ENCODE results near the gene ELF4.

The ELF4 gene

DNA sequence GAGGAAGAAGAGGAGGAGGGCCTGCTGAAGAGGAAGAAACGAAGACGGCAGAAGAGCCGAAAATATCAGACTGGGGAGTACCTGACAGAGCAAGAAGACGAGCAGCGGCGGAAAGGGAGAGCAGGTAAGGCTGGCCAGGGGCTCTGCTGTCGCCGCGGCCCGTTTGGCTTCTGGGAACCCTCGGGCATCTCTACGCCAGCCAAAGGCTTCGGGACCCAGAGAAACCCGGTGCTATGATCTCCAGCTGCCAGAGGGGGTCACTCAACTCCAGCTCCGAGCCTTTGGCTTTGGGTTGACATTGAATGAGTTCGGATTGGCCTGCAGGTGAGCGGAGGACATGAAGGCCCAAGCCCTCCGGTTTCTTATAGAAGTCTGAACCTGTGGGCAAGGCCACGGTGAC is 85.0 kb downstream of the ELF4 start:
- Histone ChIP-seq H3K4me1 (ENCODE audit: control insufficient read depth, insufficient read depth, low read depth, low read length) (peaks cover 3% of the 10 kb centered on the region), H3K4me2 (ENCODE audit: low read length, poor library complexity, severe bottlenecking) (no peak overlapping the region), H2BK5ac (ENCODE audit: low read depth, low read length, poor library complexity, severe bottlenecking) (no peak overlapping the region), H3K79me1 (replicated peaks; ENCODE audit: low read length, poor library complexity, severe bottlenecking) (peaks cover 3% of the 10 kb centered on the region), H3K14ac (ENCODE audit: low read length in 2 of 2) (no peak overlapping the region), H3K9ac (ENCODE audit: low read length) (no peak overlapping the region), H3K4me3 (ENCODE audit: insufficient read depth in 1 of 2, low read depth in 1 of 2, low read length in 2 of 2) (no peak overlapping the region), H3K18ac (ENCODE audit: low read depth in 1 of 2, low read length in 2 of 2) (no peak overlapping the region), H3K27me3 (ENCODE audit: control insufficient read depth in 1 of 2, insufficient read depth in 1 of 2, low read length in 2 of 2) (no peaks in the 10 kb centered on the region), H3K23ac (ENCODE audit: low read length in 2 of 2) (no peak overlapping the region), H3K4ac (ENCODE audit: low read depth in 1 of 2, low read length in 2 of 2) (no peak overlapping the region), H2BK12ac (ENCODE audit: low read length in 2 of 2) (no peak overlapping the region), H4K8ac (ENCODE audit: low read length) (no peak overlapping the region), H2BK120ac (ENCODE audit: low read depth, low read length) (no peak overlapping the region), H3K9me3 (ENCODE audit: control insufficient read depth, low read length) (no peaks in the 10 kb centered on the region), H4K91ac (ENCODE audit: low read length) (no peak overlapping the region), H3K27ac (ENCODE audit: low read length, poor library complexity, severe bottlenecking) (no peak overlapping the region), H2AFZ (ENCODE audit: low read depth, low read length) (no peak overlapping the region), H3K36me3 (ENCODE audit: control insufficient read depth in 1 of 2, insufficient read depth in 2 of 2, low read depth in 1 of 2, low read length in 2 of 2) (peaks cover 47 to 60% of the 10 kb centered on the region in 2 experiments), H2AK5ac (ENCODE audit: low read length, severe bottlenecking) (no peak overlapping the region), H2BK15ac (ENCODE audit: low read depth, poor library complexity, severe bottlenecking) (no peak overlapping the region)
- 80% methylated on average over 19 of the region's 19 CpGs for WGBS
- no peak for DNase-seq

DNA sequence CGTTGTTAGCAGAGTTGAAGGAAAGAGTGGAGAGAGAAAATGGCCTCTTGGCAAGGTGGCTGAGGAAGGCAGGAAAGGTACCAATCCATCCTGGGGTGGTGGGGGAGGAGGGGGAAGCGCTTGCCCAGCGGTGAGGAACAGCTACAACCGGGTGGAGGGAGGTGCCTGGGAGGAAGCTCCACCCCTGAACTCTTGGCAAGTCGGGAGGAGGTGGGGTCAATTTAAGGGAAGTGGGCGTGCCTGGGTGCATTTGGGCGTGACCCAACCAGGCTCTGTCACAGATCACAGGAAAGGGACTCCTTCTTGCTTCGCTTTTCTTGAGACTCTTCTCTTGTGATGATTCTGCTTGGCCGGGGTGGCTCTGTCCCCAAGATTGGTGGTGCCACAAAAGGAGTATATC is 86.2 kb downstream of the ELF4 start:
- Histone ChIP-seq H3K9ac (ENCODE audit: low read length) (no peak overlapping the region), H3K23ac (ENCODE audit: low read length in 2 of 2) (no peak overlapping the region), H4K8ac (ENCODE audit: low read length) (no peak overlapping the region), H3K14ac (ENCODE audit: low read length in 2 of 2) (no peak overlapping the region), H3K4me2 (ENCODE audit: low read length, poor library complexity, severe bottlenecking) (no peak overlapping the region), H2BK5ac (ENCODE audit: low read depth, low read length, poor library complexity, severe bottlenecking) (no peak overlapping the region), H3K27me3 (ENCODE audit: control insufficient read depth in 1 of 2, insufficient read depth in 1 of 2, low read length in 2 of 2) (no peaks in the 10 kb centered on the region), H2BK12ac (ENCODE audit: low read length in 2 of 2) (no peak overlapping the region), H2AK5ac (ENCODE audit: low read length, severe bottlenecking) (no peak overlapping the region), H3K79me1 (replicated peaks; ENCODE audit: low read length, poor library complexity, severe bottlenecking) (peaks cover 8% of the 10 kb centered on the region), H2AFZ (ENCODE audit: low read depth, low read length) (no peak overlapping the region), H2BK120ac (ENCODE audit: low read depth, low read length) (no peak overlapping the region), H3K4me1 (ENCODE audit: control insufficient read depth, insufficient read depth, low read depth, low read length) (peaks cover 3% of the 10 kb centered on the region), H4K91ac (ENCODE audit: low read length) (no peak overlapping the region), H3K4me3 (ENCODE audit: insufficient read depth in 1 of 2, low read depth in 1 of 2, low read length in 2 of 2) (no peak overlapping the region), H2BK15ac (ENCODE audit: low read depth, poor library complexity, severe bottlenecking) (no peak overlapping the region), H3K9me3 (ENCODE audit: control insufficient read depth, low read length) (no peaks in the 10 kb centered on the region), H3K27ac (ENCODE audit: low read length, poor library complexity, severe bottlenecking) (no peak overlapping the region), H3K18ac (ENCODE audit: low read depth in 1 of 2, low read length in 2 of 2) (no peak overlapping the region), H3K36me3 (ENCODE audit: control insufficient read depth in 1 of 2, insufficient read depth in 2 of 2, low read depth in 1 of 2, low read length in 2 of 2) (peaks cover 42 to 55% of the 10 kb centered on the region in 2 experiments), H3K4ac (ENCODE audit: low read depth in 1 of 2, low read length in 2 of 2) (no peak overlapping the region)
- WGBS: 48% methylated on average over 7 of the region's 9 CpGs
- peak; percentile 32 for DNase-seq

DNA sequence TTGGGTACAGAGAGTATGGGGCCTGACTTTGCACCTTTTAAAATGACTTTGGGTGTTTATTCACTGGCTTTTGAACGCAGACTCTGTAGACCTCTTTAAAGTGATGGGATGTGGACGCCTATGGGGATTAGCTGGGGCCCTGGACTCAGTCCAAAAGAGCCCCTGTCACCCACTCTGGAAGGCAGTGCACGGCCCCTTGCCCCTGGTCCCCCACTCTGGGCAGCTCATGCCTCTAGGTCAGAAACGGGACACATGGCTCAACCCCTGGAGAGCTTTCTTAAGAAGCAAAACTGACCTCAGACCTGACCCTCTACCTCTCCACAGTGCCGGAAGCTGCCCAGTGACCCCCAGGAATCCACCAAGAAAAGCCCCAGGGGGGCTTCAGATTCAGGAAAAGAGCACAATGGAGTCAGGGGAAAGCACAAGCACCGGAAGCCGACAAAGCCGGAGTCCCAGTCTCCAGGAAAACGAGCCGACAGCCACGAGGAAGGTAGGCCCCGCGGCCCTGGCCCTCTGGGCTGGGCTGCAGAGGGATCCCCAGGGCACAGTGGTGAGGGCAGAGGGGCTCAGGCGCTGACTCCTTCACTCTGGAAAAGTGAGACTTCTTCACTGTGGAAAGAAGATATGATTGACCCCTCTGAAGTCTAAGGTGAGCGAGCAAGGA is 89.5 kb downstream of the ELF4 start:
- H3K4me2 ChIP-seq (ENCODE audit: low read length, poor library complexity, severe bottlenecking): no peak overlapping the region
- no peak overlapping the region for H2BK15ac ChIP-seq (ENCODE audit: low read depth, poor library complexity, severe bottlenecking)
- H3K36me3 ChIP-seq (ENCODE audit: control insufficient read depth in 1 of 2, insufficient read depth in 2 of 2, low read depth in 1 of 2, low read length in 2 of 2): peaks cover 41 to 50% of the 10 kb centered on the region in 2 experiments
- no peak overlapping the region for H2BK12ac ChIP-seq (ENCODE audit: low read length in 2 of 2)
- no peak overlapping the region for H4K91ac ChIP-seq (ENCODE audit: low read length)
- no peak overlapping the region for H3K4me3 ChIP-seq (ENCODE audit: insufficient read depth in 1 of 2, low read depth in 1 of 2, low read length in 2 of 2)
- no peak overlapping the region for H3K27ac ChIP-seq (ENCODE audit: low read length, poor library complexity, severe bottlenecking)
- no peak overlapping the region for H3K4ac ChIP-seq (ENCODE audit: low read depth in 1 of 2, low read length in 2 of 2)
- WGBS: 94% methylated on average over 15 of the region's 15 CpGs
- H3K14ac ChIP-seq (ENCODE audit: low read length in 2 of 2): no peak overlapping the region
- peaks cover 11% of the 10 kb centered on the region for H3K79me1 ChIP-seq (replicated peaks; ENCODE audit: low read length, poor library complexity, severe bottlenecking)
- no peak for DNase-seq
- H2AK5ac ChIP-seq (ENCODE audit: low read length, severe bottlenecking): no peak overlapping the region
- no peak overlapping the region for H3K18ac ChIP-seq (ENCODE audit: low read depth in 1 of 2, low read length in 2 of 2)
- H2AFZ ChIP-seq (ENCODE audit: low read depth, low read length): no peak overlapping the region
- H3K9ac ChIP-seq (ENCODE audit: low read length): no peak overlapping the region
- no peak overlapping the region for H2BK5ac ChIP-seq (ENCODE audit: low read depth, low read length, poor library complexity, severe bottlenecking)
- H2BK120ac ChIP-seq (ENCODE audit: low read depth, low read length): no peak overlapping the region
- no peak overlapping the region for H3K23ac ChIP-seq (ENCODE audit: low read length in 2 of 2)
- no peaks in the 10 kb centered on the region for H3K27me3 ChIP-seq (ENCODE audit: control insufficient read depth in 1 of 2, insufficient read depth in 1 of 2, low read length in 2 of 2)
- H4K8ac ChIP-seq (ENCODE audit: low read length): no peak overlapping the region
- peaks cover 3% of the 10 kb centered on the region for H3K4me1 ChIP-seq (ENCODE audit: control insufficient read depth, insufficient read depth, low read depth, low read length)
- no peaks in the 10 kb centered on the region for H3K9me3 ChIP-seq (ENCODE audit: control insufficient read depth, low read length)

DNA sequence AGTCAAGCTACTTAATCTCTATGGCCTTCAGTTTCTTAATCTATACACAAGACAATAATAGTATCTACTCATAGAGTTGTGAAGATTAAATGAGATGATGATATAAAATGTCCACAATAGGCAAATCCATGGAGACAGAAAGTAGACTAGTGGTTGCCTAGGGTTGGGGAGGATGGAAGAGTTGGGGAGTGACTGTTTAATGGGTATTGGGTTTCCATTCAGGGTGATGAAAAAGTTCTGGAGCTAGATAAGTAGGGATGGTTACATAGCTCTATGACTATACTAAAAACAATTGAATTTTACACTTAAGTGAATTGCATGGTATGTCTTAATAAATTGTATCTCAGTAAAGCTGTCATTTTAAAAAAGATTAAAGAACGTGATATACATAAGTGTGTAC is 92.2 kb downstream of the ELF4 start:
- Histone ChIP-seq H3K9ac (ENCODE audit: low read length) (no peak overlapping the region), H3K4ac (ENCODE audit: low read depth in 1 of 2, low read length in 2 of 2) (no peak overlapping the region), H2AFZ (ENCODE audit: low read depth, low read length) (no peak overlapping the region), H3K18ac (ENCODE audit: low read depth in 1 of 2, low read length in 2 of 2) (no peak overlapping the region), H4K8ac (ENCODE audit: low read length) (no peak overlapping the region), H2BK5ac (ENCODE audit: low read depth, low read length, poor library complexity, severe bottlenecking) (no peak overlapping the region), H3K4me1 (ENCODE audit: control insufficient read depth, insufficient read depth, low read depth, low read length) (no peaks in the 10 kb centered on the region), H3K27me3 (ENCODE audit: control insufficient read depth in 1 of 2, insufficient read depth in 1 of 2, low read length in 2 of 2) (peaks cover 0 to 3% of the 10 kb centered on the region in 2 experiments), H3K4me2 (ENCODE audit: low read length, poor library complexity, severe bottlenecking) (no peak overlapping the region), H2BK12ac (ENCODE audit: low read length in 2 of 2) (no peak overlapping the region), H2BK15ac (ENCODE audit: low read depth, poor library complexity, severe bottlenecking) (no peak overlapping the region), H3K36me3 (ENCODE audit: control insufficient read depth in 1 of 2, insufficient read depth in 2 of 2, low read depth in 1 of 2, low read length in 2 of 2) (peaks cover 52 to 56% of the 10 kb centered on the region in 2 experiments), H3K9me3 (ENCODE audit: control insufficient read depth, low read length) (no peaks in the 10 kb centered on the region), H3K23ac (ENCODE audit: low read length in 2 of 2) (no peak overlapping the region), H2AK5ac (ENCODE audit: low read length, severe bottlenecking) (no peak overlapping the region), H3K27ac (ENCODE audit: low read length, poor library complexity, severe bottlenecking) (no peak overlapping the region), H3K4me3 (ENCODE audit: insufficient read depth in 1 of 2, low read depth in 1 of 2, low read length in 2 of 2) (no peak overlapping the region), H2BK120ac (ENCODE audit: low read depth, low read length) (no peak overlapping the region), H4K91ac (ENCODE audit: low read length) (no peak overlapping the region), H3K79me1 (replicated peaks; ENCODE audit: low read length, poor library complexity, severe bottlenecking) (peaks cover 17% of the 10 kb centered on the region), H3K14ac (ENCODE audit: low read length in 2 of 2) (no peak overlapping the region)
- DNase-seq: no peak
- WGBS: 95% methylated on average over 1 of the region's 1 CpG
